ENCODE data around the gene APOBEC3H.

- TF ChIP-seq POLR2AphosphoS5 (IDR thresholded peaks at IDR 0.05; ENCODE audit: low read depth, low read length) = no peak
- TF ChIP-seq EZH2 (IDR thresholded peaks at IDR 0.05) = no peak
- TF ChIP-seq REST (IDR thresholded peaks at IDR 0.05; ENCODE audit: low read depth) = no peak
- no peak for TF ChIP-seq CTCF (IDR thresholded peaks at IDR 0.05 in 2 of 3, conservative IDR thresholded peaks at IDR 0.05 in 1 of 3; ENCODE audit: borderline replicate concordance in 1 of 3, insufficient read depth in 1 of 3, low read depth in 2 of 3, low read length in 2 of 3)
- no peak for TF ChIP-seq EZH2phosphoT487 (IDR thresholded peaks at IDR 0.05; ENCODE audit: borderline replicate concordance)
- no peak for TF ChIP-seq ZBTB33 (IDR thresholded peaks at IDR 0.05; ENCODE audit: extremely low read depth, insufficient replicate concordance, low read length)
These were observed 49.4 kb downstream of the APOBEC3H start for GRCh38 chr22:39146256-39147101.

Measured in HCT116 (cell line).